Epithelial cell of proximal tubule (primary cell): Measurements from ENCODE around the gene OR9A2. TPM values are rescaled to one million over a fixed set of nuclear protein-coding genes. Genes with fewer than 3 reads are reported as not detected.

Source experiments
- DNase-seq: peaks from one replicate; pipeline ENCODE4 v3.0.0-alpha.2; 2011; ENCODE audit warnings: low read depth
- H3K4me3 ChIP-seq: 2 replicates; pipeline ENCODE4 v1.5.1; 2011; ENCODE audit warnings: low read depth, mild to moderate bottlenecking, low read length
- CTCF ChIP-seq: conservative IDR thresholded peaks from 2 replicates; pipeline ENCODE4 v1.5.1; 2012; ENCODE audit warnings: low read depth, mild to moderate bottlenecking, low read length
- total RNA-seq: library from RNA; depleted of rRNA; stranded (reverse); fragments of >200 nt; gene quantifications from 2 replicates; pipeline ENCODE4 v1.2.3, GENCODE V29; 2015

OR9A2 gene
- total RNA-seq, 1 donor from 2014 or later: 0.17 TPM

GRCh38 chr7:143043391-143043790, 16.5 kb upstream of the OR9A2 start:
- no peak for DNase-seq
- no peak overlapping the region for H3K4me3 ChIP-seq
- TF ChIP-seq CTCF: no peak

- TF ChIP-seq CTCF: no peak
- H3K4me3 ChIP-seq: no peak overlapping the region
- DNase-seq: no peak
Observed at GRCh38 chr7:143042790-143043271, 15.9 kb upstream of the OR9A2 start.

GRCh38 chr7:143042159-143042789, 15.3 kb upstream of the OR9A2 start:
- no peak for DNase-seq
- no peak overlapping the region for H3K4me3 ChIP-seq
- no peak for TF ChIP-seq CTCF

- H3K4me3 ChIP-seq: no peak overlapping the region
- DNase-seq: no peak
- no peak for TF ChIP-seq CTCF
Observed at GRCh38 chr7:143041346-143041745, 14.4 kb upstream of the OR9A2 start.

GRCh38 chr7:143040209-143040715, 13.3 kb upstream of the OR9A2 start:
- no peak overlapping the region for H3K4me3 ChIP-seq
- DNase-seq: no peak
- TF ChIP-seq CTCF: no peak

- TF ChIP-seq CTCF: no peak
- no peak overlapping the region for H3K4me3 ChIP-seq
- no peak for DNase-seq
Observed at GRCh38 chr7:143038635-143039034, 11.7 kb upstream of the OR9A2 start.

GRCh38 chr7:143027683-143028082, 751 bp upstream of the OR9A2 start:
- no peak overlapping the region for H3K4me3 ChIP-seq
- DNase-seq: no peak
- TF ChIP-seq CTCF: no peak
